ENCODE measurements around the gene CALHM5.

DNA sequence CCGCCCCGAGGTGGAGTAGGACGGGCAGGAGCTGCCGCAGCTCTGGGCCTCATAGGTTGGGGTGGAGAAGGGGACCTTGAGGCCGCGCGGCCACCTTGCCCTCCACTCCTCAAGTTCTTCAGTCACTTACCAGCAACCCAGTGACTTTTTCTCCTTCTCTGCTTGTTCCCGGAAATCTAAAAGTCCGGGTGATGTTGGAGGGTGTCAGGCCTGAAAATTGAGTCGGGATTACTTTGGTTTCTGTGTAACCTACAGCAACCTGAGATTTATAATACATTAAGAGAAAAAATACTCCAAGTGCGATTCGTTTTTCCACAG, 60.2 kb downstream of the CALHM5 start:
- TF ChIP-seq POLR2A (IDR thresholded peaks at IDR 0.05), result no peak
- TF ChIP-seq, protein P1, sequence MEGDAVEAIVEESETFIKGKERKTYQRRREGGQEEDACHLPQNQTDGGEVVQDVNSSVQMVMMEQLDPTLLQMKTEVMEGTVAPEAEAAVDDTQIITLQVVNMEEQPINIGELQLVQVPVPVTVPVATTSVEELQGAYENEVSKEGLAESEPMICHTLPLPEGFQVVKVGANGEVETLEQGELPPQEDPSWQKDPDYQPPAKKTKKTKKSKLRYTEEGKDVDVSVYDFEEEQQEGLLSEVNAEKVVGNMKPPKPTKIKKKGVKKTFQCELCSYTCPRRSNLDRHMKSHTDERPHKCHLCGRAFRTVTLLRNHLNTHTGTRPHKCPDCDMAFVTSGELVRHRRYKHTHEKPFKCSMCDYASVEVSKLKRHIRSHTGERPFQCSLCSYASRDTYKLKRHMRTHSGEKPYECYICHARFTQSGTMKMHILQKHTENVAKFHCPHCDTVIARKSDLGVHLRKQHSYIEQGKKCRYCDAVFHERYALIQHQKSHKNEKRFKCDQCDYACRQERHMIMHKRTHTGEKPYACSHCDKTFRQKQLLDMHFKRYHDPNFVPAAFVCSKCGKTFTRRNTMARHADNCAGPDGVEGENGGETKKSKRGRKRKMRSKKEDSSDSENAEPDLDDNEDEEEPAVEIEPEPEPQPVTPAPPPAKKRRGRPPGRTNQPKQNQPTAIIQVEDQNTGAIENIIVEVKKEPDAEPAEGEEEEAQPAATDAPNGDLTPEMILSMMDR (IDR thresholded peaks at IDR 0.05), result no peak

Measured in thyroid gland (tissue), 4 donors.